HG02678 (cell line): ENCODE data around the gene RRP1B.
"Not testable (repeated sequence)": the region's sequence is repeated elsewhere in the genome, so short reads cannot be mapped to it uniquely, and the experiment has no call there.

ENCODE experiments used
- ATAC-seq: cut with Tn5 transposase; IDR thresholded peaks from one replicate; pipeline ENCODE4 v1.9.1; 2021; ENCODE audit warnings: mild to moderate bottlenecking, moderate library complexity; ENCODE audit not compliant: unreplicated experiment

RRP1B gene

DNA sequence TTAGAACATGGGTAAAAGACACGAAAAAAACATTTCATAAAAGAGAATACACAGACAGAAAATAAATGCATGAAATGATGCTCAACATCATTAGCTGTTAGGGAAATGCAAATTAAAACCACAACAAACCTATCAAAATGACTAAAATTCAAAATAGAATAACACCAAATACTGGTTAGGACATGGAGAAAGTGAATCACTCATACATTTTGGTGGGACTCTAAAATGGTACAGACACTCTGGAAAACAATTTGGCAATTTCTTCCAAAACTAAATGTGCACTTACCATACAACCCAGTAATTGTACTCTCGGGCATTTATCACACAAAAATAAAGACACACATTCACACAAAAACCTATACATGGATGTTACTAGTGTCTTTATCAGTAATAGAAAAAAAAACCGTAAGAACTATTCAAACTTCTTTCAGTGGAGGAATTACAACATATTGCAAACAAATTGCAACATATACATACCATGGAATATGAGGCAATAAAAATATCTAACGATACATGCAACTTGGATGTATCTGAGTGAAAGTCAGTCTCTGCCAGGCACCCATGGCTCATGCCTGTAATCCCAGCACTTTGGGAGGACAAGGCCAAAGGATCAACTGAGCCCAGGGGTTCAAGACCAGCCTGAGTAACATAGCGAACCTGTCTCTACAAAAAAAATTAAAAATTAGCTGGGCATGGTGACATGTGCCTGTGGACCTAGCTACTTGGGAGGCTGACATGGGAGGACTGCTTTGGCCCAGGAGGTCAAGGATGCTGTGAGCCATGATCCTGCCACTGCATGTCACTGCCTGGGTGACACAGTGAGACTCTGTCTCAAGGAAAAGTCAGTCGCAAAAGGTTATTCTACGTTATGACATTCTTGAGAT, 19.6 kb upstream of the RRP1B start:
- no peak for ATAC-seq

DNA sequence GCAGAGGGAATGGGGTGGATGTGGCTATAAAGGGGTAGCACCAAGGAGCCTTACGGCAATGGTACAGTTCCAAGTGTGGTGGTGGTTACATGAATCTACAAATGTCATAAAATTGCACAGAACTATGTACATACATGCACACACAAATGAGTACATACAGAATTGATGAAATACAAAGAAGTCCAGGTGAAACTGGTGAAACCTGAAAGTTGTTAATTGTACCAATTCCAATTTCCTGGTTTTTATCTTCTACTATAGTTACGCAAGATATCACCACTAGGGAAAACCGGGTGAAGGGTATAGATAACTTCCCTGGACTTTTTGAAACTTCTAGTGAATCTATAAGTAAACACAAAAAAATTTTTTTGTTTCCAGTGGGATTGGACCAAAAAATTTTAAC, 19.0 kb upstream of the RRP1B start:
- no peak for ATAC-seq

DNA sequence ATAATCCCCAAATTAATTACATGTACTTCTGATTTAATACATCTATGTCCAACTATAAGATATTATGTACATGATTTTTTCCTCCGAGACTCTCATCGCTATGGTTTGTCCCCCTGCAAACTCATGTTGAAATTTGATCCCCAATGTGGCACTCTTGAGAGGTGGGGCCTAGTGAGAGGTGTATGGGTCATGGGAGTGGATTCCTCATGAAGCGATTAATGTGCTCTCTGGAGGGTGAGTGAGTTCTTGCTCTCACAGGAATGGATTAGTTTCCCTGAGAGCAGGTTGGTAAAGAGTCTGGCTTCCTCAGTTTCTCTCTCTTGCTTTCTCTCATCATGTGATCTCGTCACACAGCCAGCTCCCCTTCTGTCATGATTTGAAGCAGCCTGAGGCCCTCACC, 16.2 kb upstream of the RRP1B start:
- no peak for ATAC-seq

DNA sequence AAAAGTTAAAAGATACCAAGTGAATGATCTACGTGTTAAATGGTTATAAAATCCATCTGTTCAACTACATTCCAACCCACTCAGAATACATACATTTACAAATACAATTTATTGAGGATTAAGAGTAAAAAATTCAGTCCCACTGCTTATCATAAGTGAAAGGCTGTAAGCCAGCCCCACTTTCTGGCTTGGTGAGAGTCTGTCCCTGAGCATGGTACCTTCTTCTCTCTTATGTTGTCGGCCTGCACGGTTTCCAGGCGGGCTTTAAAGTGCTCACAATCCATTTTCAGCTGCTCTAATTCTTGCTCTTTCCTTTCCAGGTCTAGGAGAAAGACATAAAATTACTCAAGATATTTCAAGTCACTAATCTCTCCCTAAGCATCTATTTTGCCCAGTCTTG, 15.3 kb upstream of the RRP1B start:
- ATAC-seq = no peak

DNA sequence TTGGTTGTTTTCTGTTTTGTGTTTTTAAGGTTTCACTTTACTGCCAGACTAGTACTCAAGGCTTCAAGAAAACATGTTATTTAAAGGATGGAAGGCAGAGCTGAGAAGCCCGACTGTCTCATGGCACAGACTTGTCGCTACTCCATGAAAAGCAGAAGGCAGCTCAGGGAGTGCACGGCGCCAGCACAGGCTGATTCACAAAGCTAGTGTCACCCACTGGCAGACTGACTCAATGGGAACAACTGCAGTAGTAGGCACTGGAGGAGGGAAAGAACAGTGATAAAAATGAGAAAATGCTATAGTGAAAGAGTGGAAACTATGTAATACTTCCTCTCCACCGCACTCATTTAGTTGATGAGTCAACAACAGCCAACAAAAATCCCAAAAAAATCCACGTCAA, 14.8 kb upstream of the RRP1B start:
- no peak for ATAC-seq

DNA sequence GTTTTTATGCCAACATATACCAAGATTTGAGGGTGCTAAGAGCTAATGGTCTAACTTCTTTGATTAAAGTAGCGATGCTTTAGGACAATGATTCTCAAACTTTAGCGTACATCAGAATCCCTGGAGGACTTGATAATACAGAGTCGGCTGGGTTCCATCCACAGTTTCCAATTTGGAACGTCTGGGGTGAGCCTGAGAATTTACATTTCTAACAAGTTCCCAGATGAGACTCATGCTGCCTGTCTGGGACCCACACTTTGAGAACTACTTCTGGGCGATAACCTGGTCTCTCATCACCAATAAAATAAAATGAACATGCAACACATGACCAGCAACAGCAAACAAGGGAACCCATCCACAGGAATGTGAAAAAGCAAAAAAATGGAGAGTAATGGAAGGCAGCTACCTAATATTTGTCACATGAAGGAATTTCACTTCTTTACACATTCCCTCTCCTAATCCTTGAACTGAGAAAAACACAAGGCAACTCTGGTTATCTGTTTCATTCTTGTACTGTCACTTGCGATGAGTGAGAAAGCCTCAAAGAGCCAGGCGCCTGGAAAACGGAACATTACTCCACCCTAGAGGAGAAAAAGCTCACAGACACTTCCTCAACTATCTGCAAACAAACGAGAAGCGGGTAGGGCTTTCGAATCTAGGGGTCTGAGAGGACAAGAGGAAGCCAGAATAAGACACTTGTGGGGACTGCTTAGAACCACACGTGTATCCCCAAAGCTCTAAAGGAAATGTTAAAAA, 14.0 kb upstream of the RRP1B start:
- ATAC-seq = no peak

DNA sequence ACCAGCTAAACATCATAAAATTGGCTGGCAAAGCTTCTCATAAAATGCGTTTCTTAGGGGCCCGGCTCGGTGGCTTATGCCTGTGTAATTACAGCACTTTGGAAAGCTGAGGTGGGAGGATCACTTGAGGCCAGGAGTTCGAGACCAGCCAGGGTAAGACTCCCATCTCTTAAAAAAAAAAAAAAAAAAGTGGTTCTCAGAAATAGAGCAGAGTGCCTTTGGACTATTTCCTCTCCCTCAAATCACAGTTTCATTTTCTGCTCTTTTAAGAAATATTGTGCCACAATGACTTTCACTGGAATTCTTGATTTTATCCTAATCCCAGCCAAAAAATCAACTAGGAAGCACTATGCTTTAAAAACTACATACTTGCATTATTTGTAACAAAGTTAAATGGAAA, 13.4 kb upstream of the RRP1B start:
- ATAC-seq = no peak

DNA sequence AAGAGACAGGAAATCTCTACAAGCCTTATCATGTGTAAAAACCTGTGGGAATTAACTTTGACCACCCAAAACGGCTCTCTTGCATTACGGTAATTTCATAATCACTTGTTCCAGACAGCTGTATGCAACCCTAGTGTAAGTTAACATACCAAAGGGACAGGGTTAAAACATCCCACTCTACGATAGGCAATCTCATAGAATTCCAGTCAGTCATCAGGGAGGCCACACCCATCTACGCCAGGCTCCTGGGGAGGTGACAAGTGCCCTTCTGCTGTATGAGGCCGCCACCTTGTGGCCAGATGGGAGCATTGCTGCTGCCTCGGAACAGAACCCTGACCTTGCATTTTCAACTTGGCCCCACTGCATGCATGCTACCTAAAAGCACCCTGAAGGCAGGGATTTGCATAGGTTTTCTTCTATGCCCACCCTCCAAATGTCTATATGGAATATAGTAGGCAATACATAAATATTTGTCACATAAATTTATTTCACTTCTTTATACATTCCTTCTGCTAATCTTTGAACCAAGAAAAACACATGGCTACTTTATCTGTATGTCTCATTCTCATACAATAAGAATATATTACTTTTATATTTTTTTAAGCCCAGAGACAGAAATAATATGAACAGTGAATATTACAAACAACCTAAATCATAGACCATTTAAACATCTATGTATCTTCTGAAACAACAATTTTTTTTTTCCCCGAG, 12.7 kb upstream of the RRP1B start:
- ATAC-seq = peak; percentile 76

DNA sequence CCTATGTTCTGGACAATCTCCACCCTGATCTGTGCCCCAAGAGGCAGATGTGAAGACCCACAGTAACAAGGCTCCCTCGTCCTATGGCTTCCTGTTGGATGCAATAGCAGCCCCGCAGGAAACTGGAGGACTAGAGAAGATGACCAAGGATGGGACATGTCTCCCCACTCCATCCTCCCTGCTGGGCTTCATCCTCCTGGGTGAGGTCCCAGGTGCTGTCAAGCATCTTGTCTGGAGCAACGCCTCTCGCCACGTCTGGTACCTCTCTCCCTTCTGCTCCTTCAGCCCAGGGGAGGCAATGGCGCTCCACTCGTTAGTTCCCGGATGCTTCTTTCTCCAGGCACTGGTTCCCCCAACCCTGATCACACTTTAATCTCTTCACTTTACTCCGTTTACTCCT, 11.2 kb upstream of the RRP1B start:
- no peak for ATAC-seq

DNA sequence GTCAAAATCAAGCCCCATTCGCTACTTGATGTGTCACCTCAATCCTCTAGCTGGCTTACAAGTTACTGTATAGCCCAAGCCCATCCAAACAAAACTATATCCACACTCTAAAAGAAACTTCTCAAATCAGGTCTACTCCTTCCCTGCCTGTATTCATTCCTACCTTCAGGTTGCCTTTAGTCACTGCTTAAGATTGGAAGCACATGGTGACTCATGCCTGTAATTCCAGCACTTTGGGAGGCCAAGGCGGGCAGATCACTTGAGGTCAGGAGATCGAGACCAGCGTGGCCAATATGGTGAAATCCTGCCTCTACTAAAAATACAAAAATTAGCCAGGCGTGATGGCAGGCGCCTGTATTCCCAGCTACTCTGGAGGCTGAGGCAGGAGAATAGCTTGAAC, 7.4 kb upstream of the RRP1B start:
- not testable (repeated sequence) for ATAC-seq

DNA sequence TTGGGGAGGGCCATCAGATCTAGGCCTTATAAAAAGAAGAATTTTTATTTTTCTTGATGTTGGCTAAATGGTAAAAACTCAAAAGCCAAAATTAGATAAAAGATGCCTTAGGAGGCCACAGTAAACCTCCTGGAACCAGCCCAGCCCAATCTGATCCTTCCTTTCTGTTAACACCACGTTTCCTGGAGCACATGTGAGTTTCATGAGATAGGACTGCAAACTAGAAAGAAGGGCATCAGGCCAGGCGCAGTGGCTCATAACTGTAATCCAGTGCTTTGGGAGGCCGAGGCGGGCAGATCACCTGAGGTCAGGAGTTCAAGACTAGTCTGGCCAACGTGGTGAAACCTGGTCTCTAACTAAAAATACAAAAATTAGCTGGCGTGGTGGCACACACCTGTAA, 6.7 kb upstream of the RRP1B start:
- ATAC-seq = no peak

DNA sequence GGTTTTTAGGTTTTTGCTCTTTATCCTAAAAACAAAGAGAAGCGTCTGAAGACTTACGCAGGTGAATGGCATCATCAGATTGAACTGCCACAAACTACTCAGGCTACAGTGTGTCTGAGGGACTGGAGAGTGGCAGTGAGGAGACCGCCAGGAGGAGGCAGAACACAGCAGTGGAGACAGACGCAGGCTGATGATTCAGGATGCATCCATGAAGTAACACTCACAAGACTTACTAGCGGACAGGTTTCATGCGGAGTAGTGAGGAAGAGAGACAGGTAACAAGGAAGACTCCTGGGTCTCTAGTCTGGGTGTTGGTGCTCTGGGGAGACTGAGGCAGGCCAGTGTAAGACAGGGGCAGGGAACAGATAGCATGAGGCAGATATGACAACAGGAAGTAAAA, 5.7 kb upstream of the RRP1B start:
- no peak for ATAC-seq

DNA sequence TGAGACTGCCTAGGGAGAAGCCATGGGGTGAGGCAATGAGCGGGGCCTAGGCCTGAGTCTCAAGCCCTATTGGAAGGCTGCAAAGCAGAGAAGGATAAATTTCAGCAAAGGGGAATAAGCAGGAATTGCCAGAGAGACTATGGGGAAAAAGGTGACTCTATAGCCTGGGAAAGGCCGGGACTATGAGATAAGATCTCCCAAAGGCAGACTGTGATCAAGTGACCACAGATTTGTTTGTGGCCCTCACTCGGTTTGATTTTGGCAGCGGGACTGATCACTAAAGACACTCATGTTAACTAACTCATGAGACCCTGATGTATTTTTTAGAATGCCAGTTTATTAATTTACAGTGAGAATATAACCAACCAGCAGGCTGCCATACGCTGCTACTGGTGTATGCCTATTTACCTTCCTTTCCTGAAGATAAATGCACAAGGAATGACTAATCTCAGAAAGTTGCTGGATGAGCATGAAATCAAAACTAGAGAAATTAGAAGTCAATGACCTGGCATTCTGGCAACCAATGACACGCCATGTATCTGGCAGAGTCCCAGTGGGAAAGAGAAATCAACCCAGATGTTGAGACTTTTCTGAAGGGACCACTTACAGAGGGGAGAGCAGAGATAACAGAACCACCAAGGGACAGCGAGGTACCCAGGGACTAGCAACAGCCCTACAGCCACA, 4.4 kb upstream of the RRP1B start:
- ATAC-seq = no peak

DNA sequence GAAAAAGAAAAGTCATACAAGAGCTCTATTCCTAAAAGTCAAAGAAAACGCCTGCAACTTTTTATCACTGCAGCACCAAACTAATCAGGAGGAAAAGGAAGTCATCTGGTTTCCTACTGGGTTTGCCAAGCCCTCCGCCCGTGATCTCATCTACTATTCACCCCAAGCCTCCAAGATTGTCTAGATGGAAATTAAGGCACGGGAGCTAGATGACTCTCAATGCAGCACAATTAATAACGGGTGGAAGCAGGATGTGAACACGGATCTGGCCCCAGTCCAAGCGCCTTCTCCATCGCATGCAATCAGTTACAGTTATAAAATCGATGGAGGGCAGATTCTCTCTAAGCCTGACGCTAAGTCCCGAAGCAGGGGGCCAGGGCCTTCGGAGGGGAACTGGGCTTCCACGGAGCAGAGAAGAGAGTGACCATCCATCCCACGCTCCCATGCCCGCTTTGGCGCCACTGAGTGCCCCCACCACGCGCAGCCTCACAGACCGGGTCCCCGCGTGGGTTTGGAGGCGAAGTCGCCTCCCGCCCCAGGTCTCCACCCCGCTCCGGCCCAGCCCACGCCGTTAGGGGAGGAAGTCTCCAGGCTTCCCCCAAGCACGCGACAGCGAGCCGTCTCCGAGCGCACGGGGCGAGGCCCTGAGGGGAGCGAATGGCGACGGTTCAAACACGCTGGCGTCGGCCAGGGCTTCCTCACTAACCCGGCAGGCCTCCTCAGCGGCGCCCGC, 1.8 kb upstream of the RRP1B start:
- no peak for ATAC-seq

DNA sequence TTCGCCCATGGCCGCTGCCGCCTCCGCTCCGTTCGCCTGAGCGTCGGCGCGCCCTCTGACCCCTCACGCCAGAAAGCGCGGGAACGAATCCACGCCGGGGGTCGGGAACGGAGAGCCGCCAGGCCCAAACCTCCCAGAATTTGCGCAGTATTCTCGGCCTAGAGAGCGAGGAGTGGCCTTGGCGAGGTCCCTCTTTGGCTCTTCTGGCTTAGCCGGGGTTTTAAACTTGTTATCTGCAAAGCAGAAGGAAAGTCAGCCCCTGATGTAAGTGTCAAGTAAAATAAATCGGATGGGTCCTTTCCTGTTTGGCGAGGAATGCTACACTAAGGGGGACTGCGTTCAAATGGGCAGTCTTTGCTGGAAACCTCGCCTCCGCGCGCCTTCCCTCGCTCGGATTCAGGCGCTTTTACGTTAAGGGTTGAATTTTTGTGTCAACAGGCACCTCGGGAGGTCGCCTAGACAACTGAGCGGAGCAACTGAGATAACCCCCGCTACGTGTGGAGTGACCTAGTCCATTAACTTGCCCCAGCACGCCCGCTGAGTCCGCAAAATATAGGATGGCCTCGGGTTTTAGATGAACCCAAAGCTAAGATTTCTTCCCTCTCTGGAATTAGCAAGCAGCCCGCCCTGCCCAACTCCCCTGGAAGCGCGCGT, 1.1 kb upstream of the RRP1B start:
- no peak for ATAC-seq

DNA sequence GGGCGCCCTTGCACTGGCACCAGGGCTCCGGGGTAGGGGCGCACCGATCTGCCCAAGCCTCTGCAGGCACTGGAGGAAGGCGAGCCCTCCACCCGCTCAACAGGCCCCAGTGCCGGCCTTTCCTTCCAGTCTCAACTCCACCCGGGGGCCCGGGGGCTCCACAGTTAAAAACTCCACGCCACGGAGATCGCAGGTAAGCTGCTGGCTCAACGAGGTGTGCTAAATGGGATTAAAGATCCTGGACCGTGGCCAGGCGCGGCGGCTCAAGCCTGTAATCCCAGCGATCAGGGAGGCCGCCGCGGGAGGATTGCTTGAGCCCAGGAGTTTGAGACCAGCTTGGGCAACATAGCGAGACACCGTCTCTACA, 608 bp upstream of the RRP1B start:
- no peak for ATAC-seq

DNA sequence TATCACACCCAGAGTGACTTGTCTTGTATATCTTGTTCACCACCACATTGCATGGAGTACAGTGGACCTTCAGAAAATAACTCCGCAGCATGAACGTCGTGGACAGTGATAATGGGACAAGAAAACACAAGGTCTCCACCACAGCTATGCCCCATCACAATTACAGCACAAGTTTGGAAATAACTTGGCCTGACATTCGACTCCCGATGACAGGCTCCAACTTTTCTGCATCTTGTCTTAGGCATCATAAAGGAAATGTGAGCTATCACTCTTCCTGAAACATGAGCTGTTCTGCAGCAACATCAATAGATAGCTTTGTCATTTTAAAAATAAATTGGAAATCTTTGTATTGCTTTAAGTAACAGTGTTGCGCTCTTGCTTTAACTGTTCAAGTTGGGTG, 2.9 kb downstream of the RRP1B start:
- no peak for ATAC-seq

DNA sequence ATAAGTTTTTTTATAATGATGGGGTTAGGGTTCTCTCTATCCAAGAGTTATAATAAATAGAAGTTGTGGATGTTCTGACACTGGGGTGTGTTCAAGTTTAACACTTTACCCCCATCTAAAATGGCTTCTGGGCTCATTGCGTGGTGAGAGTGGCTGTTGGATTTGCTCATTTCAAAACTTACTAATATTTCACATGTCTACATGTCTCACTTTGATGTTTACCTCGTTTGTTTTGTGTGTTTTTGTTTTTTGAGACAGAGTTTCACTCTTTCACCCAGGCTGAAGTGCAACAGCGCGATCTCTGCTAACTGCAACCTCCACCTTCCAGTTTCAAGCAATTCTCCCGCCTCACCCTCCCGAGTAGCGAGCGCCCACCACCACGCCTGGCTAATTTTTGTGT, 3.7 kb downstream of the RRP1B start:
- ATAC-seq = no peak

DNA sequence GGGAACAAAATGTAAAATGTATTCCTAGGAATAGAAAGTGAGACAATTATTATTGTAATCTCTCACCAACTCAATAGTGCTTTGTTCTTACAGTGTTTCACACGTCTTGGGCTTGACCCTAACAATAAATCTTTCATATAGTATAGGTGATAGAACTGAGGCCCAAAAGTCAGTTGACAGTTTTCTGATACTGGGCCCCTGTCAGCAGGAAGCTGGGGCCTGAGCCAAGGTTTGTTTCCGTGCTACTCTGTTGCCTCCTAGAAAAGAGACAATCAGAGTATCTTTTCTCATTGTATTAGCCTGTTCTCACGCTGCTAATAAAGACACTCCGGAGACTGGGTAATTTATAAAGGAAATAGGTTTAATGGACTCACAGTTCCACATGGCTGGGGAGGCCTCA, 5.0 kb downstream of the RRP1B start:
- no peak for ATAC-seq

DNA sequence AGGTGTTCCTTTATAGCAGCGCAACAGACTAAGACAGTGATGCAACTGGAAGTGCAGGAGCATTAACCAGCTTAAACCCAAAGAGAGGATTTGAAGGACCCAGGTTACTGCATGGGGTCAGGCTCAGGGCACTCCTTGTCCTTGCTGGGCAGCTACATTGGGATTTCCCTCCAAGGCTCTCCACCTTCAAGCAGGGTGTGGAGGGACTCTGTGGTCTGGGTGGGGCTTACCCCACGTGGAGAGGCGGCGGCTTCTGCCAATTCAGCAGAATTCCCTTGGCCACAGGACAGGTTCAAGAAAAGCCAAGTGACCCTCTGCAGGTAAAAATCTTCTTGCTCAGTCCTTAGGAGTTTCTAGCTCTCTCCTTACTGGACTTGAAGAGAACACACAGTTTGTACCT, 6.5 kb downstream of the RRP1B start:
- no peak for ATAC-seq
